H9 (cell line): ENCODE measurements around the gene GJB6. TPM values are rescaled to one million over a fixed set of nuclear protein-coding genes. Genes with fewer than 3 reads are reported as not detected.

ENCODE experiments used
- DNase-seq: peaks from one replicate; pipeline ENCODE4 v3.0.0-alpha.2; 2017
- H2AFZ ChIP-seq: one replicate; pipeline ENCODE4 v1.6.1; 2013; ENCODE audit warnings: mild to moderate bottlenecking, low read length, control low read depth, moderate library complexity
- H2AK5ac ChIP-seq: 2 replicates; pipeline ENCODE4 v1.6.1; 2013; ENCODE audit warnings: low read length, control low read depth, mixed read lengths; ENCODE audit not compliant: insufficient read length
- H2BK120ac ChIP-seq: one replicate; pipeline ENCODE4 v1.6.1; 2013; ENCODE audit warnings: low read depth, mild to moderate bottlenecking, low read length, control low read depth, inconsistent platforms; ENCODE audit not compliant: poor library complexity, severe bottlenecking
- H2BK12ac ChIP-seq: 2 replicates; pipeline ENCODE4 v1.6.1; 2013; ENCODE audit warnings: low read length, control low read depth, mixed read lengths, low read depth; ENCODE audit not compliant: insufficient read length
- H2BK15ac ChIP-seq: 2 replicates; pipeline ENCODE4 v1.6.1; 2013; ENCODE audit warnings: low read depth, low read length, control low read depth
- H2BK20ac ChIP-seq: one replicate; pipeline ENCODE4 v1.6.1; 2013; ENCODE audit warnings: low read depth, mild to moderate bottlenecking, low read length, control low read depth, inconsistent platforms; ENCODE audit not compliant: poor library complexity, severe bottlenecking
- H2BK5ac ChIP-seq: 2 replicates; pipeline ENCODE4 v1.6.1; 2013; ENCODE audit warnings: low read length, control low read depth, mixed read lengths; ENCODE audit not compliant: insufficient read length
- H3K14ac ChIP-seq: 2 replicates; pipeline ENCODE4 v1.6.1; 2013; ENCODE audit warnings: low read length, control low read depth; ENCODE audit not compliant: insufficient read depth
- H3K18ac ChIP-seq: 2 replicates; pipeline ENCODE4 v1.6.1; 2013; ENCODE audit warnings: low read depth, mild to moderate bottlenecking, mixed read lengths, low read length, control low read depth; ENCODE audit not compliant: insufficient read length
- H3K23ac ChIP-seq: 2 replicates; pipeline ENCODE4 v1.6.1; 2013; ENCODE audit warnings: low read length, control low read depth, mixed read lengths, low read depth; ENCODE audit not compliant: insufficient read length
- H3K23me2 ChIP-seq: 2 replicates; pipeline ENCODE4 v1.6.1; 2013; ENCODE audit warnings: low read depth, mild to moderate bottlenecking, mixed read lengths, low read length, control low read depth; ENCODE audit not compliant: insufficient read length, poor library complexity, severe bottlenecking
- H3K27ac ChIP-seq: 2 replicates; pipeline ENCODE4 v1.5.1; 2013; ENCODE audit warnings: low read length, control low read depth, mixed read lengths, low read depth; ENCODE audit not compliant: insufficient read length
- H3K27me3 ChIP-seq: 2 replicates; pipeline ENCODE4 v1.6.1; 2013; ENCODE audit warnings: low read length, control low read depth, inconsistent platforms; ENCODE audit not compliant: insufficient read depth
- H3K4ac ChIP-seq: 2 replicates; pipeline ENCODE4 v1.6.1; 2013; ENCODE audit warnings: low read depth, mild to moderate bottlenecking, control low read depth, inconsistent platforms, low read length, moderate library complexity
- H3K4me1 ChIP-seq: 2 replicates; pipeline ENCODE4 v1.6.1; 2013; ENCODE audit warnings: low read length, control low read depth, inconsistent platforms; ENCODE audit not compliant: insufficient read depth
- H3K4me2 ChIP-seq: 2 replicates; pipeline ENCODE4 v1.6.1; 2013; ENCODE audit warnings: low read length, control low read depth, mixed read lengths; ENCODE audit not compliant: insufficient read length, insufficient read depth
- H3K56ac ChIP-seq: 2 replicates; pipeline ENCODE4 v1.6.1; 2013; ENCODE audit warnings: low read depth, mild to moderate bottlenecking, mixed read lengths, low read length, control low read depth; ENCODE audit not compliant: insufficient read length
- H3K79me1 ChIP-seq: 2 replicates; pipeline ENCODE4 v1.6.1; 2013; ENCODE audit warnings: low read depth, mild to moderate bottlenecking, moderate library complexity, low read length, control low read depth, inconsistent platforms; ENCODE audit not compliant: insufficient read depth, poor library complexity, severe bottlenecking
- H3K79me2 ChIP-seq: 2 replicates; pipeline ENCODE4 v1.6.1; 2013; ENCODE audit warnings: low read length, control low read depth, inconsistent platforms; ENCODE audit not compliant: insufficient read depth
- H3K9ac ChIP-seq: 2 replicates; pipeline ENCODE4 v1.6.1; 2013; ENCODE audit warnings: low read length, control low read depth, mixed read lengths; ENCODE audit not compliant: insufficient read length; ENCODE audit errors: extremely low read depth
- H3K9me3 ChIP-seq: one replicate; pipeline ENCODE4 v1.6.1; 2013; ENCODE audit warnings: low read depth, low read length, inconsistent platforms; ENCODE audit not compliant: control insufficient read depth
- H3T11ph ChIP-seq: one replicate; pipeline ENCODE4 v1.6.1; 2013; ENCODE audit warnings: mild to moderate bottlenecking, low read length, control low read depth, inconsistent platforms
- H4K20me1 ChIP-seq: one replicate; pipeline ENCODE4 v1.6.1; 2013; ENCODE audit not compliant: control insufficient read depth, insufficient read length, insufficient read depth
- H4K5ac ChIP-seq: 2 replicates; pipeline ENCODE4 v1.6.1; 2013; ENCODE audit warnings: low read depth, mild to moderate bottlenecking, mixed read lengths, low read length, control low read depth; ENCODE audit not compliant: insufficient read length
- H4K8ac ChIP-seq: replicated peaks from 2 replicates; pipeline ENCODE4 v1.6.1; 2013; ENCODE audit warnings: low read length, control low read depth, mixed read lengths, low read depth; ENCODE audit not compliant: insufficient read length
- H4K91ac ChIP-seq: 2 replicates; pipeline ENCODE4 v1.6.1; 2013; ENCODE audit warnings: low read depth, mild to moderate bottlenecking, moderate library complexity, mixed read lengths, low read length, control low read depth; ENCODE audit not compliant: insufficient read length
- H3K27ac Mint-ChIP-seq, 3 experiments: 2 replicates in 2 of 3; 3 replicates in 1 of 3; pipeline ENCODE4 v1.8.0; 2020 to 2021; ENCODE audit warnings: mixed read lengths in 3 of 3, mild to moderate bottlenecking in 1 of 3, moderate library complexity in 1 of 3
- H3K27me3 Mint-ChIP-seq: 2 replicates; pipeline ENCODE4 v1.8.0; 2021; ENCODE audit warnings: low read depth, mild to moderate bottlenecking, moderate library complexity, mixed read lengths
- H3K36me3 Mint-ChIP-seq, 3 experiments: 2 replicates in 2 of 3; 3 replicates in 1 of 3; pipeline ENCODE4 v1.8.0; 2020 to 2021; ENCODE audit warnings: low read depth in 3 of 3, mixed read lengths in 3 of 3; ENCODE audit not compliant: insufficient read depth in 1 of 3
- H3K4me1 Mint-ChIP-seq, 2 experiments: 2 replicates each; pipeline ENCODE4 v1.8.0; 2020; ENCODE audit warnings: mixed read lengths in 2 of 2
- H3K4me3 Mint-ChIP-seq, 2 experiments: 2 replicates in 1 of 2; 3 replicates in 1 of 2; pipeline ENCODE4 v1.8.0; 2020 to 2021; ENCODE audit warnings: mild to moderate bottlenecking in 2 of 2, mixed read lengths in 2 of 2, moderate library complexity in 1 of 2
- H3K9me3 Mint-ChIP-seq, 2 experiments: 2 replicates in 1 of 2; 3 replicates in 1 of 2; pipeline ENCODE4 v1.8.0; 2020; ENCODE audit warnings: mild to moderate bottlenecking in 2 of 2, mixed read lengths in 2 of 2, moderate library complexity in 1 of 2
- CTCF ChIP-seq: fragments of 200-600 bp; sonication (generic); conservative IDR thresholded peaks from 3 replicates; pipeline ENCODE4 v1.8.0; 2021; ENCODE audit warnings: antibody characterized with exemption, mild to moderate bottlenecking
- WGBS: extraction: QIAGEN DNeasy Blood & Tissue Kit; methylation state at CpG from one replicate; pipeline ENCODE4 v1.1.7; 2013; ENCODE audit warnings: missing lambda C conversion rate, low lambda C conversion rate, mixed read lengths; ENCODE audit not compliant: insufficient read length; ENCODE audit errors: extremely low coverage; 5-methylcytosine and 5-hydroxymethylcytosine counted together
- total RNA-seq: library from RNA; stranded (reverse); gene quantifications from 2 replicates; pipeline ENCODE4 v1.2.1, GENCODE V29; 2021

GJB6 gene
- total RNA-seq, 1 experiment from 2014 or later: not detected

DNA sequence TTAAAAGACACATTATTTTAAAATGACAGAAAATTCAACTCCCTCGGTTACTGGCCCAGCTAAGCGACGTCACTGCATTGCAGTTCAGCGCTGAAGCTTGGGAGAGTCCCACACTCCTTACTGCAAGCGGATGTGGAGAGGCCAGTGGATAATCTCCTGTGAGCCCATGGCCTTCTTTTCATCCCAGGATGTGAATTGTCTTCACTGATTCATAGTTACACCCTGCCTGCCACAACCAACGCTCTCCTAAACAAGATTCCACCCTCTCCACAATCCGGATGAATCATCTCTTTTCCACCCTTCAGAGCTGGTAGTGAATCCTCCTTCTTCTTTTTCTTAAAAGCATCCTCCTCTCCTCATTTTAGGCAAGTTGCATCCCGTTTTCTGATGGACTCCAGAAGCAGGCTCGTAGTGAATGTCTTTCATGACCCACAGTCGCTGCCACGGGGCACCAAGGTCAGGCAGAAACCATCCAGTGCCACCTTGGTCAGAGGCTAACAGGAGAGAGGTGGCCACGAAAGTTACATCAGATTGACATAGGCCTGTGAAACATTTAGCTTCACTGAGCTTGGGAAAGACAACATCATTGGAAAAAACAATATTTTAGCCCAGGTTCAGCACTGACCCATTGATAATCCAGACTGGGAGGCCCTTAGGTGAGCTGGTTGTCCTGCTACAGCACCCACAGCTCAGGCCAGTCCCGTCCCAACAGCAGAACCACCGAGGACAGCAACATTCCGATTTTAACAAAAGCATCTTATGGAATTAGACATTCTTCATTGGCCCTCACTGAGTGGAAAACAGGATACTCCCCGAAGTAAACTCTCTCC is 41.4 kb downstream of the GJB6 start:
- no peak for TF ChIP-seq CTCF
- H3K9me3 Mint-ChIP-seq: 0 out of 5 replicates have a peak, but pooled peaks cover 0 to 2% of the 10 kb centered on the region in 2 experiments
- Histone ChIP-seq H3K9ac (no peak overlapping the region), H4K91ac (no peak overlapping the region), H3T11ph (no peak overlapping the region), H3K27ac (no peak overlapping the region), H3K18ac (no peak overlapping the region), H2AFZ (no peak overlapping the region), H2BK5ac (no peak overlapping the region), H3K79me2 (no peaks in the 10 kb centered on the region), H2BK12ac (no peak overlapping the region), H3K4me1 (no peaks in the 10 kb centered on the region), H3K9me3 (no peaks in the 10 kb centered on the region), H2AK5ac (no peak overlapping the region), H2BK120ac (no peak overlapping the region), H3K27me3 (peaks cover 48% of the 10 kb centered on the region), H3K23ac (no peak overlapping the region), H4K20me1 (peaks cover 2% of the 10 kb centered on the region), H3K23me2 (peaks cover 18% of the 10 kb centered on the region), H2BK20ac (no peak overlapping the region), H3K14ac (no peak overlapping the region), H3K4me2 (no peak overlapping the region), H3K4ac (no peak overlapping the region), H4K5ac (no peak overlapping the region), H2BK15ac (no peak overlapping the region), H3K79me1 (no peaks in the 10 kb centered on the region), H4K8ac (no peak overlapping the region), H3K56ac (no peak overlapping the region)
- no peak overlapping the region for H3K4me3 Mint-ChIP-seq
- no CpG with 5 or more reads among the region's 16 CpGs for WGBS
- no peaks in the 10 kb centered on the region for H3K36me3 Mint-ChIP-seq
- H3K27ac Mint-ChIP-seq: no peak overlapping the region
- DNase-seq: no peak
- H3K4me1 Mint-ChIP-seq: peaks cover 11 to 25% of the 10 kb centered on the region in 2 experiments
- peaks cover 79% of the 10 kb centered on the region for H3K27me3 Mint-ChIP-seq
